ENCODE data around the gene DIPK1C. TPM values are rescaled to one million over a fixed set of nuclear protein-coding genes. Genes with fewer than 3 reads are reported as not detected.
A peak's percentile ranks its signal among the peaks of the same experiment; 100 is the strongest.

Gene DIPK1C
- total and polyA plus RNA-seq, 2 experiments from 2014 or later = 0.07 TPM; not detected in 1

GRCh38 chr18:74506448-74507084 is 49.5 kb upstream of the DIPK1C start (continued):
- TF ChIP-seq, protein P1, sequence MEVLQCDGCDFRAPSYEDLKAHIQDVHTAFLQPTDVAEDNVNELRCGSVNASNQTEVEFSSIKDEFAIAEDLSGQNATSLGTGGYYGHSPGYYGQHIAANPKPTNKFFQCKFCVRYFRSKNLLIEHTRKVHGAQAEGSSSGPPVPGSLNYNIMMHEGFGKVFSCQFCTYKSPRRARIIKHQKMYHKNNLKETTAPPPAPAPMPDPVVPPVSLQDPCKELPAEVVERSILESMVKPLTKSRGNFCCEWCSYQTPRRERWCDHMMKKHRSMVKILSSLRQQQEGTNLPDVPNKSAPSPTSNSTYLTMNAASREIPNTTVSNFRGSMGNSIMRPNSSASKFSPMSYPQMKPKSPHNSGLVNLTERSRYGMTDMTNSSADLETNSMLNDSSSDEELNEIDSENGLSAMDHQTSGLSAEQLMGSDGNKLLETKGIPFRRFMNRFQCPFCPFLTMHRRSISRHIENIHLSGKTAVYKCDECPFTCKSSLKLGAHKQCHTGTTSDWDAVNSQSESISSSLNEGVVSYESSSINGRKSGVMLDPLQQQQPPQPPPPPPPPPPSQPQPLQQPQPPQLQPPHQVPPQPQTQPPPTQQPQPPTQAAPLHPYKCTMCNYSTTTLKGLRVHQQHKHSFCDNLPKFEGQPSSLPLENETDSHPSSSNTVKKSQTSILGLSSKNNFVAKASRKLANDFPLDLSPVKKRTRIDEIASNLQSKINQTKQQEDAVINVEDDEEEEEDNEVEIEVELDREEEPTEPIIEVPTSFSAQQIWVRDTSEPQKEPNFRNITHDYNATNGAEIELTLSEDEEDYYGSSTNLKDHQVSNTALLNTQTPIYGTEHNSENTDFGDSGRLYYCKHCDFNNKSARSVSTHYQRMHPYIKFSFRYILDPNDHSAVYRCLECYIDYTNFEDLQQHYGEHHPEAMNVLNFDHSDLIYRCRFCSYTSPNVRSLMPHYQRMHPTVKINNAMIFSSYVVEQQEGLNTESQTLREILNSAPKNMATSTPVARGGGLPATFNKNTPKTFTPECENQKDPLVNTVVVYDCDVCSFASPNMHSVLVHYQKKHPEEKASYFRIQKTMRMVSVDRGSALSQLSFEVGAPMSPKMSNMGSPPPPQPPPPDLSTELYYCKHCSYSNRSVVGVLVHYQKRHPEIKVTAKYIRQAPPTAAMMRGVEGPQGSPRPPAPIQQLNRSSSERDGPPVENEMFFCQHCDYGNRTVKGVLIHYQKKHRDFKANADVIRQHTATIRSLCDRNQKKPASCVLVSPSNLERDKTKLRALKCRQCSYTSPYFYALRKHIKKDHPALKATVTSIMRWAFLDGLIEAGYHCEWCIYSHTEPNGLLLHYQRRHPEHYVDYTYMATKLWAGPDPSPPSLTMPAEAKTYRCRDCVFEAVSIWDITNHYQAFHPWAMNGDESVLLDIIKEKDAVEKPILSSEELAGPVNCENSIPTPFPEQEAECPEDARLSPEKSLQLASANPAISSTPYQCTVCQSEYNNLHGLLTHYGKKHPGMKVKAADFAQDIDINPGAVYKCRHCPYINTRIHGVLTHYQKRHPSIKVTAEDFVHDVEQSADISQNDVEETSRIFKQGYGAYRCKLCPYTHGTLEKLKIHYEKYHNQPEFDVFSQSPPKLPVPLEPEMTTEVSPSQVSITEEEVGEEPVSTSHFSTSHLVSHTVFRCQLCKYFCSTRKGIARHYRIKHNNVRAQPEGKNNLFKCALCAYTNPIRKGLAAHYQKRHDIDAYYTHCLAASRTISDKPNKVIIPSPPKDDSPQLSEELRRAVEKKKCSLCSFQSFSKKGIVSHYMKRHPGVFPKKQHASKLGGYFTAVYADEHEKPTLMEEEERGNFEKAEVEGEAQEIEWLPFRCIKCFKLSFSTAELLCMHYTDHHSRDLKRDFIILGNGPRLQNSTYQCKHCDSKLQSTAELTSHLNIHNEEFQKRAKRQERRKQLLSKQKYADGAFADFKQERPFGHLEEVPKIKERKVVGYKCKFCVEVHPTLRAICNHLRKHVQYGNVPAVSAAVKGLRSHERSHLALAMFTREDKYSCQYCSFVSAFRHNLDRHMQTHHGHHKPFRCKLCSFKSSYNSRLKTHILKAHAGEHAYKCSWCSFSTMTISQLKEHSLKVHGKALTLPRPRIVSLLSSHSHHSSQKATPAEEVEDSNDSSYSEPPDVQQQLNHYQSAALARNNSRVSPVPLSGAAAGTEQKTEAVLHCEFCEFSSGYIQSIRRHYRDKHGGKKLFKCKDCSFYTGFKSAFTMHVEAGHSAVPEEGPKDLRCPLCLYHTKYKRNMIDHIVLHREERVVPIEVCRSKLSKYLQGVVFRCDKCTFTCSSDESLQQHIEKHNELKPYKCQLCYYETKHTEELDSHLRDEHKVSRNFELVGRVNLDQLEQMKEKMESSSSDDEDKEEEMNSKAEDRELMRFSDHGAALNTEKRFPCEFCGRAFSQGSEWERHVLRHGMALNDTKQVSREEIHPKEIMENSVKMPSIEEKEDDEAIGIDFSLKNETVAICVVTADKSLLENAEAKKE (CRISPR knock-in tag; IDR thresholded peaks at IDR 0.05) = no peak
- TF ChIP-seq, protein P2, sequence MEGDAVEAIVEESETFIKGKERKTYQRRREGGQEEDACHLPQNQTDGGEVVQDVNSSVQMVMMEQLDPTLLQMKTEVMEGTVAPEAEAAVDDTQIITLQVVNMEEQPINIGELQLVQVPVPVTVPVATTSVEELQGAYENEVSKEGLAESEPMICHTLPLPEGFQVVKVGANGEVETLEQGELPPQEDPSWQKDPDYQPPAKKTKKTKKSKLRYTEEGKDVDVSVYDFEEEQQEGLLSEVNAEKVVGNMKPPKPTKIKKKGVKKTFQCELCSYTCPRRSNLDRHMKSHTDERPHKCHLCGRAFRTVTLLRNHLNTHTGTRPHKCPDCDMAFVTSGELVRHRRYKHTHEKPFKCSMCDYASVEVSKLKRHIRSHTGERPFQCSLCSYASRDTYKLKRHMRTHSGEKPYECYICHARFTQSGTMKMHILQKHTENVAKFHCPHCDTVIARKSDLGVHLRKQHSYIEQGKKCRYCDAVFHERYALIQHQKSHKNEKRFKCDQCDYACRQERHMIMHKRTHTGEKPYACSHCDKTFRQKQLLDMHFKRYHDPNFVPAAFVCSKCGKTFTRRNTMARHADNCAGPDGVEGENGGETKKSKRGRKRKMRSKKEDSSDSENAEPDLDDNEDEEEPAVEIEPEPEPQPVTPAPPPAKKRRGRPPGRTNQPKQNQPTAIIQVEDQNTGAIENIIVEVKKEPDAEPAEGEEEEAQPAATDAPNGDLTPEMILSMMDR (conservative IDR thresholded peaks at IDR 0.05; ENCODE audit: low read depth in 2 of 2) = no peak
- no peak for TF ChIP-seq ZNF114 (CRISPR knock-in tag; IDR thresholded peaks at IDR 0.05)

- Histone ChIP-seq H3K79me2 (replicated peaks; ENCODE audit: insufficient read depth) (peaks cover 12% of the 10 kb centered on the region; the same call in 1 of the 2 replicates), H3K36me3 (ENCODE audit: insufficient read depth) (peaks cover 60% of the 10 kb centered on the region), H3K4me2 (no peak overlapping the region), H3K27ac (ENCODE audit: low read depth) (no peak overlapping the region), H3K4me1 (ENCODE audit: insufficient read depth) (no peaks in the 10 kb centered on the region; the same call in 1 of the 2 replicates), H3F3A (replicated peaks; ENCODE audit: low read depth) (no peaks in the 10 kb centered on the region), H3K4me3 (no peak overlapping the region), H3K9me2 (ENCODE audit: insufficient read depth) (no peaks in the 10 kb centered on the region), H2AFZ (no peak overlapping the region), H3K27me3 (ENCODE audit: insufficient read depth) (no peaks in the 10 kb centered on the region), H4K20me1 (replicated peaks; ENCODE audit: insufficient read depth) (peaks cover 18% of the 10 kb centered on the region)
- Mint-ChIP-seq H3K36me3 (ENCODE audit: low read depth) (peaks cover 92% of the 10 kb centered on the region), H3K4me3 (no peak overlapping the region; the same call in 2 of the 3 replicates), H3K27ac (peak overlapping the region; percentile 76), H3K4me1 (peaks cover 28% of the 10 kb centered on the region), H3K27me3 (ENCODE audit: insufficient read depth, low read depth, poor library complexity) (peaks cover 2% of the 10 kb centered on the region), H3K9me3 (no peaks in the 10 kb centered on the region)
- ATAC-seq (no peak), DNase-seq (ENCODE audit: low spot score) (no peak)
- no peak for TF ChIP-seq EZH2phosphoT487 (IDR thresholded peaks at IDR 0.05; ENCODE audit: unreplicated experiment)
- TF ChIP-seq, protein P1 (CRISPR knock-in tag; IDR thresholded peaks at IDR 0.05) = no peak
- no peak for TF ChIP-seq ZNF331 (CRISPR knock-in tag; IDR thresholded peaks at IDR 0.05; ENCODE audit: low read depth)
- TF ChIP-seq NANOG (IDR thresholded peaks at IDR 0.05; ENCODE audit: borderline replicate concordance) = no peak
- TF ChIP-seq CREB1 (CRISPR knock-in tag; IDR thresholded peaks at IDR 0.05; ENCODE audit: low read depth) = no peak
Measured at GRCh38 chr18:74505776-74506175, 48.7 kb upstream of the DIPK1C start.
